K562 (cell line): ENCODE measurements around the gene INTS13. TPM values are rescaled to one million over a fixed set of nuclear protein-coding genes. Genes with fewer than 3 reads are reported as not detected.

Experiments used
- ATAC-seq: fragments of 200-7000 bp; cut with Tn5 transposase; 3 replicates; pipeline ENCODE4 v1.9.1; 2020; ENCODE audit warnings: moderate library complexity
- BruUV-seq: library from RNA; stranded (reverse); fragments of 400-500 nt; replicated peaks from 2 replicates; lab custom pipeline; 2021; lab: Mats Ljungman, UMichigan
- CTCF ChIA-PET: fragments of 300-600 bp; formaldehyde crosslinking; extraction: SDS; loops from one replicate; lab custom pipeline; 2021; ENCODE audit warnings: low intra/inter-chr PET ratio; lab: Yijun Ruan, JAX
- POLR2A ChIA-PET: fragments of 300-600, 350-650 bp; sonication (Branson Sonifier 250); formaldehyde crosslinking; extraction: SDS; loops from one replicate; lab custom pipeline; 2021; ENCODE audit warnings: antibody characterized with exemption, inconsistent platforms; lab: Yijun Ruan, JAX
- DNase-seq, 4 experiments: peaks; one replicate each; pipeline versions ENCODE4 v3.0.0 to v3.0.0-alpha.2; 2011 to 2018; ENCODE audit warnings: low spot score in 3 of 4, mixed read lengths in 3 of 4; ENCODE audit errors: extremely low read depth in 1 of 4
- FAIRE-seq: peaks from 2 replicates; lab custom pipeline; 2011; peaks lifted over from hg19 to GRCh38; lab: Jason Lieb, UNC
- H2AFZ ChIP-seq: 2 replicates; pipeline ENCODE4 v1.6.0; 2011; ENCODE audit warnings: low read depth, low read length, control low read depth, inconsistent platforms
- H3K27ac ChIP-seq: fragments of 200-600 bp; 3 replicates; pipeline ENCODE4 v1.8.0; 2011; ENCODE audit warnings: low read depth, mild to moderate bottlenecking, control low read depth, inconsistent platforms, low read length, moderate library complexity, mixed read lengths; ENCODE audit errors: extremely low read depth
- H3K27me3 ChIP-seq, 2 experiments: fragments of 300-600 bp in 1 of 2; 2 replicates in 1 of 2; 3 replicates in 1 of 2; pipeline versions ENCODE4 v1.6.0 to v1.8.0; 2011; ENCODE audit warnings: inconsistent platforms in 2 of 2, low read length in 2 of 2, mild to moderate bottlenecking in 1 of 2, mixed read lengths in 1 of 2, moderate library complexity in 1 of 2; ENCODE audit not compliant: control insufficient read depth in 2 of 2, insufficient read depth in 2 of 2
- H3K36me3 ChIP-seq: fragments of 300-600 bp; 3 replicates; pipeline ENCODE4 v1.8.0; 2011; ENCODE audit warnings: mild to moderate bottlenecking, low read length, inconsistent platforms; ENCODE audit not compliant: control insufficient read depth, insufficient read depth
- H3K4me1 ChIP-seq, 2 experiments: fragments of 200-600 bp in 1 of 2; replicated peaks in 1 of 2; 2 replicates in 1 of 2; 3 replicates in 1 of 2; pipeline versions ENCODE4 v1.5.1 to v1.8.0; 2011; ENCODE audit warnings: inconsistent platforms in 2 of 2, low read length in 2 of 2, mild to moderate bottlenecking in 1 of 2, mixed read lengths in 1 of 2, moderate library complexity in 1 of 2; ENCODE audit not compliant: control insufficient read depth in 2 of 2, insufficient read depth in 2 of 2
- H3K4me2 ChIP-seq: 2 replicates; pipeline ENCODE4 v1.6.1; 2011; ENCODE audit warnings: low read length, control low read depth, inconsistent platforms, mixed read lengths; ENCODE audit not compliant: insufficient read depth
- H3K4me3 ChIP-seq: fragments of 200-600 bp; sonication (generic), shearing (Covaris generic); 2 replicates; pipeline ENCODE4 v1.5.1; 2016; ENCODE audit warnings: control low read depth, inconsistent platforms
- H3K79me2 ChIP-seq: fragments of 200-600 bp; 3 replicates; pipeline ENCODE4 v1.8.0; 2011; ENCODE audit warnings: low read length, inconsistent platforms; ENCODE audit not compliant: control insufficient read depth, insufficient read depth
- H3K9ac ChIP-seq, 2 experiments: 2 replicates each; pipeline versions ENCODE4 v1.6.0 to v1.6.1; 2011; ENCODE audit warnings: low read depth in 2 of 2, low read length in 2 of 2, control low read depth in 1 of 2, inconsistent platforms in 1 of 2, mild to moderate bottlenecking in 1 of 2, mixed read lengths in 1 of 2; ENCODE audit not compliant: insufficient read depth in 1 of 2
- H3K9me1 ChIP-seq: one replicate; pipeline ENCODE4 v1.6.0; 2011; ENCODE audit warnings: inconsistent platforms, mild to moderate bottlenecking, low read length, moderate library complexity; ENCODE audit not compliant: control insufficient read depth, insufficient read depth
- H3K9me3 ChIP-seq: replicated peaks from 2 replicates; pipeline ENCODE4 v1.5.1; 2011; ENCODE audit warnings: low read depth, low read length, inconsistent platforms; ENCODE audit not compliant: control insufficient read depth, insufficient read depth
- H4K20me1 ChIP-seq: replicated peaks from 2 replicates; pipeline ENCODE4 v1.6.1; 2011; ENCODE audit warnings: low read length, inconsistent platforms, mixed read lengths; ENCODE audit not compliant: control insufficient read depth, insufficient read depth
- ATF1 ChIP-seq, 2 experiments: fragments of 450-650 bp in 1 of 2; IDR thresholded peaks; 2 replicates each; pipeline ENCODE4 v1.6.1; 2016; ENCODE audit warnings: missing compliant biosample characterization in 1 of 2, missing genetic modification characterization in 1 of 2
- CBFA2T3 ChIP-seq: fragments of 450-650 bp; IDR thresholded peaks from 2 replicates; pipeline ENCODE4 v1.6.1; 2017
- CHCHD3 ChIP-seq: fragments of 250-450 bp; sonication (Bioruptor Pico); IDR thresholded peaks from 2 replicates; pipeline ENCODE4 v2.1.2; 2022; ENCODE audit warnings: mild to moderate bottlenecking
- GATAD2A ChIP-seq: fragments of 450-650 bp; IDR thresholded peaks from 2 replicates; pipeline ENCODE4 v1.6.1; 2017
- HDAC1 ChIP-seq, 2 experiments: fragments of 450-650 bp; IDR thresholded peaks; 2 replicates each; pipeline ENCODE4 v1.6.1; 2016 to 2017; ENCODE audit warnings: inconsistent platforms in 1 of 2, mild to moderate bottlenecking in 1 of 2, moderate library complexity in 1 of 2
- MYC ChIP-seq, 2 experiments: fragments of 250-450 bp in 1 of 2; sonication (Bioruptor Pico) in 1 of 2; IDR thresholded peaks; 2 replicates each; pipeline versions ENCODE4 v1.5.1 to v1.6.1; 2012 to 2021; ENCODE audit warnings: low read depth in 2 of 2, borderline replicate concordance in 1 of 2, improper control_type of control experiment in 1 of 2, low read length in 1 of 2, mild to moderate bottlenecking in 1 of 2, moderate library complexity in 1 of 2
- NCOA4 ChIP-seq: fragments of 450-650 bp; IDR thresholded peaks from 2 replicates; pipeline ENCODE4 v1.6.1; 2018; ENCODE audit warnings: mild to moderate bottlenecking; ENCODE audit not compliant: partially characterized antibody
- NR3C1 ChIP-seq: sonication (generic); formaldehyde crosslinking; IDR thresholded peaks from 2 replicates; pipeline ENCODE4 v1.8.1; 2022; ENCODE audit warnings: missing genetic modification reagents
- ZNF174 ChIP-seq: fragments of 250-450 bp; sonication (Bioruptor Pico); IDR thresholded peaks from 2 replicates; pipeline ENCODE4 v1.4.0; 2020; ENCODE audit warnings: mild to moderate bottlenecking
- ZNF175 ChIP-seq: fragments of 200-800 bp; sonication (Bioruptor generic); IDR thresholded peaks from 2 replicates; pipeline ENCODE4 v1.6.1; 2016; ENCODE audit warnings: low read depth, mild to moderate bottlenecking, missing genetic modification characterization, missing compliant biosample characterization
- ZNF217 ChIP-seq: sonication (generic); formaldehyde crosslinking; IDR thresholded peaks from 2 replicates; pipeline ENCODE4 v1.8.0; 2022; ENCODE audit warnings: mild to moderate bottlenecking, missing genetic modification reagents
- ZNF431 ChIP-seq: sonication (generic); formaldehyde crosslinking; IDR thresholded peaks from 2 replicates; pipeline ENCODE4 v1.8.0; 2022; ENCODE audit warnings: mild to moderate bottlenecking, missing genetic modification reagents
- WGBS: fragments of 100-300 bp; shearing (Covaris generic); methylation state at CpG from one replicate; pipeline ENCODE4 v1.1.6; 2016; ENCODE audit warnings: low coverage, mixed read lengths; ENCODE audit not compliant: insufficient coverage; ENCODE audit errors: missing lambda C conversion rate; 5-methylcytosine and 5-hydroxymethylcytosine counted together
- in situ Hi-C: fragments of 300-500 bp; cut with MboI; formaldehyde crosslinking; loops from 4 replicates; pipeline ENCODE4 v1.15.0; 2018; ENCODE audit warnings: inconsistent platforms, mixed read lengths
- intact Hi-C: fragments of 100-400 bp; cut with micrococcal nuclease; formaldehyde crosslinking; loops from 2 replicates; pipeline ENCODE4 v1.14.2; 2022
- polyA plus RNA-seq, 8 experiments: library from polyadenylated mRNA; depleted of rRNA in 4 of 8; stranded (reverse) in 5 of 8; unstranded in 3 of 8; fragments of >200 nt; fragmentation: Nextera tagmentation in 2 of 8; fragmentation: Illumina TruSeq in 1 of 8; extraction: Ambion mirVana in 2 of 8; extraction: Trizol in 1 of 8; gene quantifications; 2 replicates each; pipeline versions ENCODE4 v1.2.1 to v1.2.3, GENCODE V29; 2011 to 2014; ENCODE audit warnings: inconsistent platforms in 1 of 8, missing spikeins in 1 of 8
- total RNA-seq, 7 experiments: library from RNA; depleted of rRNA in 6 of 7; stranded (reverse); fragments of >200 nt in 6 of 7; fragmentation: Illumina TruSeq in 2 of 7; extraction: Trizol in 2 of 7; gene quantifications; 2 replicates each; pipeline versions ENCODE4 v1.2.1 to v1.2.3, GENCODE V29; 2011 to 2021; ENCODE audit warnings: low replicate concordance in 1 of 7
- TF ChIP-seq, protein P1 (sequence below): fragments of 450-650 bp; formaldehyde crosslinking; IDR thresholded peaks from 2 replicates; pipeline ENCODE4 v1.4.0; 2020; ENCODE audit warnings: mild to moderate bottlenecking, moderate library complexity
- TF ChIP-seq, protein P2 (sequence below): fragments of 450-650 bp; IDR thresholded peaks from 2 replicates; pipeline ENCODE4 v1.6.1; 2016; ENCODE audit warnings: low read depth

The INTS13 gene
- total and polyA plus RNA-seq, 9 of the 15 experiments (the other 6 are each of a cell fraction or from before 2014, with no cell fraction given), result 48.3 to 91.8 (median 78.1) TPM

DNA sequence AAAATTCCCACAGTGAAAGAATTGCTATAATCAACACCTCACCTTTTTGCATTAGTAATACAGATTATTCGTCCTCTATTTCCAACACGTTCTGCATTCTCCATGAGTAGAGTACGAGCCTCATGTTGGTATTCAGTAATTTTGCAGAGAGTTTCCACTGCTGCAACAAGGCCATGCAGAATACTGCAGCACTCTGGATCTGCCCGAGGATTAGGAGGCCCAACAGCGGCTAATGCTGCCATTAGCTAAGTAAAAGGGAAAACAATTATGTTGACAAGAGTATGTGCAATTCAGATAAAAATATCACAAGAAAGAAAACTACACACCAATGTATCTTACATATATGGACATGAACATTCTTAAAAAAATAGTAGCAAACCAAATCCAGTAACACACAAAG is 9.1 kb downstream of the INTS13 start:
- ATAC-seq (no peak), FAIRE-seq (no peak), DNase-seq (no peak)
- Histone ChIP-seq H2AFZ (no peak overlapping the region), H4K20me1 (no peaks in the 10 kb centered on the region), H3K4me2 (no peak overlapping the region), H3K79me2 (peaks cover 31% of the 10 kb centered on the region), H3K9ac (no peak overlapping the region), H3K36me3 (peaks cover 85% of the 10 kb centered on the region), H3K27ac (no peak overlapping the region), H3K27me3 (no peaks in the 10 kb centered on the region), H3K4me1 (no peaks in the 10 kb centered on the region), H3K9me1 (no peaks in the 10 kb centered on the region), H3K9me3 (no peaks in the 10 kb centered on the region), H3K4me3 (no peak overlapping the region)
- ChIA-PET POLR2A (interaction anchor here (1.1 kb wide), 1 partner anchor 9 kb away, joined by 5 read pairs; no protein-coding TSS in a partner anchor), CTCF (no interaction called here)
- TF ChIP-seq GATAD2A (no peak), NR3C1 (CRISPR knock-in tag) (no peak), CBFA2T3 (no peak), MYC (IDR thresholded peaks at IDR 0.05; ENCODE audit: low read depth, low read length) (no peak), MYC (CRISPR knock-in tag; IDR thresholded peaks at IDR 0.05; ENCODE audit: borderline replicate concordance, low read depth) (no peak), ATF1 (CRISPR knock-in tag; IDR thresholded peaks at IDR 0.05) (no peak), ATF1 (tag; IDR thresholded peaks at IDR 0.05) (no peak), ZNF217 (CRISPR knock-in tag) (no peak), HDAC1 (IDR thresholded peaks at IDR 0.05) (no peak), CHCHD3 (CRISPR knock-in tag) (no peak), ZNF431 (CRISPR knock-in tag) (no peak), NCOA4 (no peak), ZNF175 (CRISPR knock-in tag) (no peak), ZNF174 (no peak)
- TF ChIP-seq, protein P1, sequence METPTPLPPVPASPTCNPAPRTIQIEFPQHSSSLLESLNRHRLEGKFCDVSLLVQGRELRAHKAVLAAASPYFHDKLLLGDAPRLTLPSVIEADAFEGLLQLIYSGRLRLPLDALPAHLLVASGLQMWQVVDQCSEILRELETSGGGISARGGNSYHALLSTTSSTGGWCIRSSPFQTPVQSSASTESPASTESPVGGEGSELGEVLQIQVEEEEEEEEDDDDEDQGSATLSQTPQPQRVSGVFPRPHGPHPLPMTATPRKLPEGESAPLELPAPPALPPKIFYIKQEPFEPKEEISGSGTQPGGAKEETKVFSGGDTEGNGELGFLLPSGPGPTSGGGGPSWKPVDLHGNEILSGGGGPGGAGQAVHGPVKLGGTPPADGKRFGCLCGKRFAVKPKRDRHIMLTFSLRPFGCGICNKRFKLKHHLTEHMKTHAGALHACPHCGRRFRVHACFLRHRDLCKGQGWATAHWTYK (CRISPR knock-in tag), result no peak
- TF ChIP-seq, protein P2, sequence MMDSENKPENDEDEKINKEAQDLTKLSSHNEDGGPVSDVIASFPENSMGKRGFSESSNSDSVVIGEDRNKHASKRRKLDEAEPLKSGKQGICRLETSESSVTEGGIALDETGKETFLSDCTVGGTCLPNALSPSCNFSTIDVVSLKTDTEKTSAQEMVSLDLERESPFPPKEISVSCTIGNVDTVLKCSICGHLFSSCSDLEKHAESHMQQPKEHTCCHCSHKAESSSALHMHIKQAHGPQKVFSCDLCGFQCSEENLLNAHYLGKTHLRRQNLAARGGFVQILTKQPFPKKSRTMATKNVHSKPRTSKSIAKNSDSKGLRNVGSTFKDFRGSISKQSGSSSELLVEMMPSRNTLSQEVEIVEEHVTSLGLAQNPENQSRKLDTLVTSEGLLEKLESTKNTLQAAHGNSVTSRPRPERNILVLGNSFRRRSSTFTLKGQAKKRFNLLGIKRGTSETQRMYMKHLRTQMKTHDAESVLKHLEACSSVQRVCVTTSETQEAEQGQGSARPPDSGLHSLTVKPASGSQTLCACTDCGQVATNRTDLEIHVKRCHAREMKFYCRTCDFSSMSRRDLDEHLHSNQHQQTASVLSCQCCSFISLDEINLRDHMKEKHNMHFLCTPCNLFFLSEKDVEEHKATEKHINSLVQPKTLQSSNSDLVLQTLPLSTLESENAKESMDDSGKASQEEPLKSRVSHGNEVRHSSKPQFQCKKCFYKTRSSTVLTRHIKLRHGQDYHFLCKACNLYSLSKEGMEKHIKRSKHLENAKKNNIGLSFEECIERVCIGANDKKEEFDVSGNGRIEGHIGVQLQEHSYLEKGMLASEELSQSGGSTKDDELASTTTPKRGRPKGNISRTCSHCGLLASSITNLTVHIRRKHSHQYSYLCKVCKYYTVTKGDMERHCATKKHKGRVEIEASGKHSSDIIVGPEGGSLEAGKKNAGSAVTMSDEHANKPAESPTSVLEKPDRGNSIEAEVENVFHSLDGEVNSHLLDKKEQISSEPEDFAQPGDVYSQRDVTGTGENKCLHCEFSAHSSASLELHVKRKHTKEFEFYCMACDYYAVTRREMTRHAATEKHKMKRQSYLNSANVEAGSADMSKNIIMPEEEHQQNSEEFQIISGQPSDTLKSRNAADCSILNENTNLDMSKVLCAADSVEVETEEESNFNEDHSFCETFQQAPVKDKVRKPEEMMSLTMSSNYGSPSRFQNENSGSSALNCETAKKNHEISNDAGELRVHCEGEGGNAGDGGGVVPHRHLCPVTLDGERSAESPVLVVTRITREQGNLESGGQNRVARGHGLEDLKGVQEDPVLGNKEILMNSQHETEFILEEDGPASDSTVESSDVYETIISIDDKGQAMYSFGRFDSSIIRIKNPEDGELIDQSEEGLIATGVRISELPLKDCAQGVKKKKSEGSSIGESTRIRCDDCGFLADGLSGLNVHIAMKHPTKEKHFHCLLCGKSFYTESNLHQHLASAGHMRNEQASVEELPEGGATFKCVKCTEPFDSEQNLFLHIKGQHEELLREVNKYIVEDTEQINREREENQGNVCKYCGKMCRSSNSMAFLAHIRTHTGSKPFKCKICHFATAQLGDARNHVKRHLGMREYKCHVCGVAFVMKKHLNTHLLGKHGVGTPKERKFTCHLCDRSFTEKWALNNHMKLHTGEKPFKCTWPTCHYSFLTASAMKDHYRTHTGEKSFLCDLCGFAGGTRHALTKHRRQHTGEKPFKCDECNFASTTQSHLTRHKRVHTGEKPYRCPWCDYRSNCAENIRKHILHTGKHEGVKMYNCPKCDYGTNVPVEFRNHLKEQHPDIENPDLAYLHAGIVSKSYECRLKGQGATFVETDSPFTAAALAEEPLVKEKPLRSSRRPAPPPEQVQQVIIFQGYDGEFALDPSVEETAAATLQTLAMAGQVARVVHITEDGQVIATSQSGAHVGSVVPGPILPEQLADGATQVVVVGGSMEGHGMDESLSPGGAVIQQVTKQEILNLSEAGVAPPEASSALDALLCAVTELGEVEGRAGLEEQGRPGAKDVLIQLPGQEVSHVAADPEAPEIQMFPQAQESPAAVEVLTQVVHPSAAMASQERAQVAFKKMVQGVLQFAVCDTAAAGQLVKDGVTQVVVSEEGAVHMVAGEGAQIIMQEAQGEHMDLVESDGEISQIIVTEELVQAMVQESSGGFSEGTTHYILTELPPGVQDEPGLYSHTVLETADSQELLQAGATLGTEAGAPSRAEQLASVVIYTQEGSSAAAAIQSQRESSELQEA, result no peak
- intact Hi-C loops (no loop called here), in situ Hi-C loops (no loop called here)
- WGBS, result 96% methylated on average over 5 of the region's 5 CpGs
- no TSS peak for BruUV-seq
